T-helper 2 cell treated with Interferon-gamma antibody and Interleukin-4, amounts not matched to agents 100 ng/mL and 5 ng/mL, for 36 hours (primary cell): Measurements from ENCODE around the gene CHI3L2. TPM values are rescaled to one million over a fixed set of nuclear protein-coding genes. Genes with fewer than 3 reads are reported as not detected.

Source experiments
- intact Hi-C: fragments of 100-400 bp; cut with micrococcal nuclease; formaldehyde crosslinking; loops from one replicate; pipeline ENCODE4 v1.15.1; 2023
- total RNA-seq: library from RNA; stranded (reverse); gene quantifications from 2 replicates; pipeline ENCODE4 v1.2.3, GENCODE V29; 2022

Gene CHI3L2
- total RNA-seq, 1 donor from 2014 or later, result 9.1 TPM

DNA sequence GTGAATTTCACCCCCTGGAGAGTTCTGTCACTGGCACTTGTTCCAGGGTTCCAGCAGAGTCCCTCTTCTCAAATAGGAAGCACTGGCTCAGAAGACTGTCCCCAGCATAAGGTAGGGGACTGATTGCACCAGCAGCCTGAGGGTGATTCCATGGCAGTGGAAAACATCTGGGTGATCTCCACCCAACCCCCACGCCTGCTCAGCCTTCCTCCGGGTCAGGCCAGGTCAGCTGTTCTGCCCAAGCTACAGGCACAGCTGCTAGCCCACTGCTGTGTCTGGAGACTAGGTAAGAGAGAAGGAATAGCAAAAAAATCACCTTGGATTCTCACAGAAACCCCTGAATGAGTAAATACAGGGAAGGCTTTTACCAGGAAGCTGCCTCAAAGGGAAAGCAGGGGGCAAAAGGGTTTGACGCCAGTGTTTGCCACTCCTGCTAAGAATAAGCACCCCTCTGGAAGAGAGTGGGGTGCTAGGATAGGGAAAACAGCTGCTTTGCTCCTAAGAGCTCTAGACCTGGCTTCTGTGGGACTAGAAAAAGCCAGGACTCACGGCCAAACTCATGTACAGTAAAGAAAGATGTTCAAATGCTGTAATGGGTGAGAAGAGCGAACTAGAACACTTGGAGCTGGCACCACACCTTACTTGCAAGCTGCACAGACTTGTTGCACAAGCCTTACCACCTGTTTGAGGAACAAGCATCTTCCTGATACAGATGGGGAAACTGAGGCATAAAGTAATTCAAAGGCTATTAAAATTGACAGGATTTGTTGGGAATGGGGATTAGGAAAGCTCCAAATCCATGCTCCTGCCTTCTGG is 26.0 kb upstream of the CHI3L2 start:
- intact Hi-C loops, result loop anchor here (5.0 kb wide), 2 partner anchors 324 to 401 kb away; no protein-coding TSS in a partner anchor

DNA sequence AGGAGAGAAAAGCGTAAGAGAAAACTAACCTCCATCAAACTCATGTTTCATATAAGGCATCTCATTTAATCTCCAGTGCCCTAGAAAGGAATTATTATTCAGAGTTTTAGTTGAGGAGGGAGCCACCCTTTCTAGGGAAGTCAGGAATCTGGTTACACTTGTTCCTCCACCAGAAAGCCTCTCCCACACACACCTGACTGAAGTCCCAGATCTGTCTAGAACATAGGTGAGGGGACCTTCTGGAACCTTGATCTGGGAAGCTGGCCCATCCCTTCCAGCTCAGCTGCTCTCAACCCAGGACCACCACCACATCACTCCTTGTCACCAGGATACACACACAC is 25.2 kb upstream of the CHI3L2 start:
- intact Hi-C loops, result loop anchor here (5.0 kb wide), 2 partner anchors 325 to 400 kb away; no protein-coding TSS in a partner anchor

DNA sequence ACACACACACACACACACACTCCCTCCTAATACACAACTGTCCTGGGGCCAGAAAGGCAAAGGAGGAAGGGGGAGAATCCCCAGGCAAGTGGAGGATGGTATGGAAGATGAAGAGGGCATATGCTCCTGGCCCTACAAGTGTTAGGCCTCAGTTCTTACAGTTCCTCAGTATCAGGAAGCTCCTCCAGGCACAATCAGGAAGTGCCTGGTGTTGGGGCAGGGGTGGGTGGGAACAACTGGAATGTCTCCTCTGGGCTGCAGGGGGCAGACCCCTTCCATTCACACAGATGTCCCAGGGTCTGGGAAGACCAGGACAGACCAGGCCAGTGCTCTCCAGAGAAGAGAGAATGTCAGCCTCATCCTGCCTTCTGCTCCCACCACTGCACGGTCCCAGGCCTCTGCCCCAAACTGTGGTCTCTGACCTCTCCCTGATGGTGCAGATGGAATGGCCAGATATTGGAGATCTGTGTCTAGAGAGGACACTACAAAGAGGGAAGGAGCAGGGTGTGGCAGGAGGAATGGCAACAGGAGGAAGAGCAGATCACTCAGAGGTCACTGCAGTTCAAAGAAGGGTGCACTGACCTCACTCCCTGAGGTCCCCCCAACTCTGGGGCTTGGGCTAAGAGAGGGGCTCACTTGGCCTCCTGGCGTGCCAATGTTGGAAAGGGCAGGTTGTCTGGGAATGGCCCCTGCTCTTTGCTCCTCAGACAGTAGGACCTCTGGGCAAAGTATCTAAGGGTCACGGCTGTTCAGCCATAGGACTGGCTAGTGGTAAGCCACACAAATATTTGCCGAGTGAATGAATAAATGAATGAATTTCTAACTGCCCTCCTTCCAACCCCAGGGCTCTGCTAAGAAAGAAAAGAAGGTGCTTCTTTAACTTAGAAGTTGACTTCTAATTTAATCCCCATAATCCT is 24.5 kb upstream of the CHI3L2 start:
- intact Hi-C loops, result loop anchor here (5.0 kb wide), 2 partner anchors 326 to 399 kb away; no protein-coding TSS in a partner anchor

DNA sequence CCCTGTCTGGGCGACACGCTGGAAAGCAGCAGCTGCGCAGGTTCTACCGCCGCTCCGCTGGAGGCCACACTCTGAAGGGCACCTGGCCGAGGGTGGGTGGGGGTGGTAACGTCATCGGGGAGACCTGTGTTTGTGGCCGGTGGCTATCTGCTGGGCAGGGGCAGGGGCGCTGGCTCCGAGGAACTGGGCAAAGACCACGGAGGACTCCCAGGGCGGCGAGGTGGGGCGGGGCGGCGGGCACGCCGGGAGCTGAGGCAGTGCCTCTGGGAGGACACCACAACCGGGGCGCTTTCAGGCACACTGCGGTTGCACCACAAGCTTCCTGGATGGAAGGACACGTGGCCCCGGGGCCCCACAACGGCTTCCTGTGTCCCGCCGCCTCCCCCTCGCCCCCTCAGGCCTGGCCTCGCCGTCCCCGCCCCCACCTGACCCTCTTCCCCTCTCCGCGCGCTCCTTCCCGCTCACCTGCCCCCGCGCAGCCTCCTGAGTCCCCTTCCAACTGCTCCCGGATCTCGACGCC is 23.8 kb upstream of the CHI3L2 start:
- intact Hi-C loops, result loop anchor here (1.0 to 5.0 kb wide), 3 partner anchors 13 to 399 kb away; no protein-coding TSS in a partner anchor

DNA sequence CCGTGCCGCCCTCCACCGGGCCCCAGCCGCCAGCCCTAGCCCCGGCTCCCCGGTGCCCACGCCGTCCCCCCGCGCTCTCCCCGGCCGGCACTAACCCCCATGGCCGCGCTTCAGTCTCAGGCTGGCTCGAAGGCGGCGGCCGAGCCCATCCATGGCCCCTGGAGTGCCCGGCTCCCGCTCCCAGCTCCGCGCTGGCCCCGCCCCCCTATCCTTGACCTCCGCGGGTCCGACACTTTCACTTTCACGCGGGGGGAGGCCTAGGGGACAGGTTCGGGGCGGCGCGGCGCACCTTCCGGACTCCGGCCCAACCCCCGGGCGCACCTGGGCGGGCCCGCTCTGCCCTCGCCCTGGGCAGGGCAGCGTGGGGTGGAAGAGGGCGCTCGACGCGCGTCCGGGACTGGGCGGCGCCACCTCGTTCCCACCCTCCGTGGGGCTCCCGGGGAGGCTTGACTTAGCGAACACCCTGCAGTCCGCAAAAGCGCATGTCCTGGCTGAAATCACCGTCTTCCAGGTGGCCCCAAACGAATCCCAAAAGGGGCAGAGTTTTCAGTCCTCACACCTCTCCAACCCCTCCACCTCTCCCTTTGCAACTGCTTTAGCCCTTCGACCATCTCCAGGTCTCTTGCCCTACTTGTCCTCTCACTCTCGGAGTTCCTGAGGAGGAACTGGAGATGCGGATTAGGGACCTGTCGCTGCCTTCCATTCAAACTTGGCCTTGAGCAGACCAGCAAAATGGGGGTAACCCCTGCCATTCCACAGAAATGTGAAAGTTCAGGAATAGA is 23.1 kb upstream of the CHI3L2 start:
- intact Hi-C loops, result loop anchor here (1.0 to 5.0 kb wide), 3 partner anchors 12 to 398 kb away; no protein-coding TSS in a partner anchor

DNA sequence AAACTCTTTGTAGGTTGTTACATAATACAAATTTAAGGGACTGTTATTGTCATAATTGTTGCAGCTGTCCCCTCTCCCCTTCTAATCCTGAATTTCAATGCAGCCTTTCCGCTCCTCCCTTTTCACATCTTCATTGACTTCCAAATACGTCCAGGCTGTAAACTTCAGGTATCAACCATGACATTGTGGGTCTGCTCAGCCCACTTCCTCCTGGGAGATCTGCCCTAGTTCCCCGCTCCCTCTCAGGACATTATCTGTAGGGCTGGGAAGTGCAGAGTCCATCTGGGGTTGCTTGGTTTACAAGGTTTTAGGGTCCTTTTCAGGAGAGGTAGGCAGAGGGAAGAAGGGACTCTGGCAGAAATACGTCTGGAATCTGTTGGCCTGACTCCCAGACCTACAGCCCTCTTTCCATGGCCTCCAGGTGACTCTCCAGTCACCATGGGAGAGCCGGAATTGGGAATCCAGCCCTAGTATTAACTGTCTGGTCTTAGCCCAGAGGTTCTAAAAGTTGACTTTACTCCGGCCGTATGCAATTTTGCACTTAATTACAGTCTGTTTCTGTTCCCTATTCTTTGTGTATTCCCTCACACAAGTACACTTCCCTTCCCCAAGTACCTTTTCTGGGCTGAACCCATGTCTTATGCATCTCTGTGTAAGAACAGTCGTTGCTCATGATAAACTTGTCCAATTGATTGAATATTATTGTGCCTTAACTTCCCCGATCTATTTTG is 22.4 kb upstream of the CHI3L2 start:
- intact Hi-C loops, result loop anchor here (1.0 to 5.0 kb wide), 3 partner anchors 11 to 397 kb away; no protein-coding TSS in a partner anchor

DNA sequence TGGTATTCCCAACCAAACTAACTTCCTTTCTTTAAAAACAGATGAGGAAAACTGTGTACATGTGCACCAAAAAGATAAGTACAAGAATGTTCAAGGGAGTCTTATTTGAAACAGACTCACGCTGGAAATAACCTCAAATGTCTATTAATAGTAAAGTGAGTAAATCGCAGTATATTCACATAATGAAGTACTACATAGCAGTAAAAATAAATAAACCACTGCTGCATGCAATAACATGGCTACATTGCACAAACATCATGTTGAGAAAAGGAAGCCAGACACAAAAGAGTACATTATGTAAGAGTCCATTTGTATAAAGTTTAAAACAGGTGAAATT is 21.8 kb upstream of the CHI3L2 start:
- intact Hi-C loops, result no loop called here

DNA sequence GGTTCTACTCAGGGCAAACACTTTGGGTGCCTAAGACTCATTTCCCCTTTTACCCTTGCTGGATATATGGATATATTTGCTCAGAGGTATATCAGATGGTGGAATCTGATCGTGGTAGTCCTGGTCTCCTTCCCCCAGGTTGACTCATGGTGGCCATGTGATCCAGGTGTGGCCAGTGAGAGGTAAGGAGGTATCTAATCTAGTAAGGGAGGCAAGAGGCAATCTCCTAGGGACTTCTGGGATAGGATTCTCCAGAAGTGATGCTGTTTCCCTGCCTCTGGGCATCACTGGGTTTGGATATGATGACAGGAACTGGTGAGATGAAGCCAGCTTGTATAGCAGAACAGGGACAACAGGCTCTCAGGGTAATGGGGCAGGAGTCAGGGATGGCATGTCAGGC is 18.6 kb upstream of the CHI3L2 start:
- intact Hi-C loops, result no loop called here

DNA sequence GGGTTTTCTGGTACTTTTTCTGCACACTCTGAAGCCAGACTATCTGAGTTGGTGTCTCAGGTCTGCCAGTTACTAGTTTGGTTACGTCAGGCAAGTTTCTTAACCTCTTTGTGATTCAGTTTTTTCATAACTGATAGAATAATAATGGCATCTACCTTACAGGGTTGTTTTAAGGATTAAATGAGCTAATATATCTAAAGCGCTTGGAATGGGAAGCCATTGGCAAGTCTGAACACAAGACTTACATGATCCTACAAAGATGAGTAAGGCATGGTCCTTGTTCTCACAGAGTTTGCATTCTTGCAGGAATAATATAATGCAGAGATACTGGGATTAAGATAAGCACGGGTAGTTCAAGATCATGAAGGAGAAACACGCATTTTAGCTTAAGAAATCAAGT is 17.9 kb upstream of the CHI3L2 start:
- intact Hi-C loops, result loop anchor here (10.0 kb wide), 1 partner anchor 565 kb away; no protein-coding TSS in a partner anchor

DNA sequence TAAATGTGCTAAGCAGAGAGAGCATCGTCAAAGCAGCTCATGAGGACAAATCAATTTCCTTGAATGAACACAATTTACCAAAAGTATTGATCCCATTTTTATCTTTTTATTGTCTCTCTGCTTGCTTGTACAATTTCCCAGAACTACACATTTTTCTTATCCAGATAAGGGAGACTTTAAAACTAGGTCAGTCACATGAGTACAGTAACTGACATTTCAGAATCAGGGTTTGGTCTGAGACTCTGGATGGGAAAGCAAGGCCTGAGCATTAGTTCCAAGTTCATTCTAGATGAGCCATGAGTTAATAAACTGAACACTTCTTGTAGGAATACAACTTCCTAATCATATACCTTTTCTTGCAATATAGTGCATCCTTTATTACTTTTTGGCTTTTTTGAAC is 15.6 kb upstream of the CHI3L2 start:
- intact Hi-C loops, result loop anchor here (10.0 kb wide), 1 partner anchor 567 kb away; no protein-coding TSS in a partner anchor

DNA sequence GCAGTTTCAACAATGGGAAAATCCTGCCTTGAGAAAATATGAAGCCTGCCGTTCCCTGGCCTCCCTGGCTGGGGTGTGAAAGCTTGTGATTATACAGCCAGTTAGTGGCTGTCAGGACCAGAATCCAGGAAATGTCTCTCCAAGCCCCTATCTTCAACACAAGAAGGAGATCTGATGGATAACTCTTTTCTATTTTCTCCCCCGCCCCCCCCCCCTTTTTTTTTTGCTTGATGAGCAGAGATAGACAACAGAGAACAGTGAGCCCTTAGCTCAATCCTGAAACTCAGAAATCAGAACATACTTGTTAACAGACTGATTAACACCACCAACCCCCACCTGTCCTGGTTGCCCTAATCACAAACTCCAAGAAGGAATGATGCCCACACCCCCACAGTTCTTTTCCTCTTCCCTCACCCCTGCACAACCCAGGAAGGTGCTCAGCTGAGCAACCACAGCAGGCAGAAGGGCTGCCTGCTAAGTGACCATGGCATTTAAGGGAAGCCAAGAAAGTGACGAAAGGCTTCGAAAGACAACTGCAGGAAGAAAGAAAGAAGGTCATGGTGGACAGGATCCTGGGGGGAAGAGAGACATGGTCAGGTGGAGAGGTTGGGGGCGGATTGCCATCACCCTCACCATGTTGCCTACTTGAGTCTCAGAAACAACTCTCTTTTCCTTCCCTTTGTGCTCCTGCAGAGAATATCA is 14.7 kb upstream of the CHI3L2 start:
- intact Hi-C loops, result loop anchor here (10.0 kb wide), 1 partner anchor 568 kb away; no protein-coding TSS in a partner anchor

DNA sequence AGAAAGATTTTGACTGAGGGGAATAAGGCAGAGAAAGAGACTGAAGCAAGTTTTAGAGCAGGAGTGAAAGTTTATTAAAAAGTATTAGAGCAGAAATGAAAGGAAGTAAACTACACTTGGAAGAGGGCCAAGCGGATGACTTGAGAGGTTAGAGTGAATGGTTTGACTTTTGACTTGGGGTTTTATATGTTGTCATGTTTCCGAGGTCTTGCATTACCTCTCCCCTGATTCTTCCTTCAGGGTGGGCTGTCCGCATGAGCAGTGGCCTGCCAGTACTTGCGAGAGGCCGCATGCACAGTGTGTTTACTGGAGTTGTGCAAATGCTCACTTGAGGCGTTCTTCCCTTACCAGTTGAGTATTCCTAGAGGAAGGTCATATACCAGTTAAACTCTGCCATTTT is 14.1 kb upstream of the CHI3L2 start:
- intact Hi-C loops, result loop anchor here (10.0 kb wide), 1 partner anchor 569 kb away; no protein-coding TSS in a partner anchor

DNA sequence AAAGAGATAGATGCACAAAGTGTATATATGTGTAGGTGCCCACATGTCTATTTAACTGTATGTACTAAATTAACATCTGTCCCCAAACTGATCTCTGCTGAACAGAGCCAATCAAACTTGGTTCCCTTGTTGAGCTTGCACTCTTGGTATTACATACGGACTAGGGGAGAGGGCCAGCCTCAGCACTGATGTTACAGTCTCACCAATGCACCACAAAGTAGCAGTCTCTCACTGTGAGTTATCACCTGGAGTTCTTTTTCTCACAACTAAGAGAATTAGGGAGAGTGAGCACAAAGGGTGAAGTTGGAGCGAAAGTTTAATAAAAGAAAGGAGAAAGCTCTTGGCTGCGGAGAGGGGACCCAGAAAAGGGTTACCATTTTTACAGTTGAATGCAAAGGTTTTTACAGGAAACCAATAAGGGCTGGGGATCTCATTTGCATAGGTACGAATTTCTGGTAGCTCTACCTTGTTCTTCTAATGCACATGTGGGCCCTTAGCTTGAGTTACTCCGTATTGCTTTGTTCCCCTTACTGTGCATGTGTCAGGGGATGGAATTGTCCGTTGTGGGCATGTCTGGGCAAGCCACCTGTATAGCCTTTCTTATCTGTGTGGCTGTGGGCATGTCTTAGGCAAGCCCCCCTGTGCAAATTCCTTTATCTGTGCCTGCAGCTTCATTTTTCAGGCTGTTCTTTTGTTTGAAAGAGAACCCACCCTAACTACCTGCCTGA is 13.3 kb upstream of the CHI3L2 start:
- intact Hi-C loops, result loop anchor here (10.0 kb wide), 1 partner anchor 569 kb away; no protein-coding TSS in a partner anchor

DNA sequence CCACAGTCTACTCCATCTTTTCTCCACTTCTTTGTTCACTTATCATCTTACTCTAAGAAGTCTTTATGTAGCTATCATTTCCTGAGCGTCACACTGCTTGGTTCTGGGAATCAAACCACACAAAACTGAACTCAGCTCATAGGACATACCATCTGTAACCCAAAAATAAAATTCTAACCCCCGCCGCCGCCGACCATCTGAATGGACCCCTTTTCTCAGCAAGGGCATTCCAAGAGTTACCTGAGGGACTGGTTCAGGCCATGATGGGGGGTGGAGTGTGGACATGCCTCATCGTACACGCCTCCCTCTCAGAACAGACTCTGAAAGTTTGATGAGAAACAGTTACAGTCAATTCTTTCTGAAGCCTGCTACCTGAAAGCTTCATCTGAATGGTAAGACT is 12.6 kb upstream of the CHI3L2 start:
- intact Hi-C loops, result loop anchor here (5.0 to 10.0 kb wide), 6 partner anchors 73 to 570 kb away; partner anchors contain the start of genes CEPT1, DDX20, DRAM2 and LRIF1

DNA sequence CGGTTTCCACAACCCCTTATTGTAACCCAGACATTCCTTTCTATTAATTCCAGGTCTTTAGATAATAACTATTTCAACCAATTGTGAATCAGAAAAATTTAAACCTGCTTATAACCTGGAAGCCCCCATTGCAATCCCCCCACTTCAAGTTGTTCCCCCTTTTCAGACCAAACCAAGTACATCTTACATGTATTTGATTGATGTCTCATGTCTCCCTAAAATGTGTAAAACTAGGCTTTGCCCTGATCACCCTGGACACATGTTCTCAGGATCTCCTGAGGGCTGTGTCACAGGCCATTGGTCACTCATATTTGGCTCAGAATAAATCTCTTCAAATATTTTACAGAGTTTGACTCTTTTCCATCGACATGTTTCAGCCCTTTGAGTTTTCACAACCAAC is 12.2 kb upstream of the CHI3L2 start:
- intact Hi-C loops, result loop anchor here (5.0 to 10.0 kb wide), 6 partner anchors 73 to 570 kb away; partner anchors contain the start of genes CEPT1, DDX20, DRAM2 and LRIF1

DNA sequence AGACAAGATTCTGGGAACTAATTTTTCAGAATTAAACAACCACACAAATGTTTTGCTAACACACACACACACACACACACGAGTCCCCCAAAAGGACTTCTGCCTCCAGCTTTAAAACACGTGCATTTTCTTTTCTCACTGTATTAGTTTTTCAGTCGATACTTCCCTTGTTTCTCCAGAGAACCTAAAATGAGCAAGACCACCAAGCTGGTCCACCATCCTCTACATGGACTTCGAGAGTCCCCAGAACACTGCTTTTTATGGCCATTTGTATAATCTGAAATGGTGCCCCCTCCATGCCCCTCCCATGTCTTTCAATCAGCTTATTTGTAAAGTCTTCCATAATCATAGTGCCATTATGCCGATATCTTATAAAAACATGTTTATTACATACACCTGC is 10.8 kb upstream of the CHI3L2 start:
- intact Hi-C loops, result loop anchor here (1.0 to 10.0 kb wide), 10 partner anchors 9 to 878 kb away; partner anchors contain the start of genes CEPT1, DDX20, DRAM2 and LRIF1

DNA sequence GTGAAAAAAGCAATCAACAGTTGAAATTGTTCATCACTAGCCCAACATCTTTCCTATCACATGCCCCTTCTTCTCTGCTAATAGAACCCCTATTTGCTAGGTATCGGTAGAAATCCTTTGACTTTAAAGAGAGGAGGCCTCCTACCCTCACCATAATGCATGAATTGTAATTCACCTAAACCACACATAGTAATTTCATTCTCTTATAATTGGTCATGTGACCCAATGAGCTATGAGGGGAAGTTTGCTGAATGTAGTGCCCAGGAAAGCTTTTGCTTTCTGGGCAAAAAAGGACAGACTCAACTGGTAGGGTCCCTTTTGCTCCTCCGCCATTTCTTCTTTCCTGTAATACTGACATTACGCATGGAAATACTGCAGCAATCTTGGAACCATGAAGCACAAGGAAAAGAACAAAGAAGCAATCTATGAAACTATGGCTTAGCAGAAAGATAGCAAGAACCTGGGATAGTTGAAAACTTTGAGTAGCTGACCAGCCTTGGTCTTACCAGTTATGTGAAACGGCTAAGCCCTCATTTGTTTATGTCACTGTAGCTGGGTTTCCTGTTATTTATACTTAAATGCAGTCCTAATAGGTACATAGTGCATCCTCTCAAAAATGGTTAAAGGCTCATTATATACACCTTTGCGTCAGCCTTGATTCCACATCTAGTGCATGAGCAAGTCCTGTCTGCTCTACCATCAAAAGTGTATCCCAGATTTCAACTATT is 10.2 kb upstream of the CHI3L2 start:
- intact Hi-C loops, result loop anchor here (2.0 to 10.0 kb wide), 8 partner anchors 75 to 879 kb away; partner anchors contain the start of genes CEPT1, DDX20, DRAM2 and LRIF1
